NB4 (cell line): ENCODE measurements around the gene GAN.

Experiments used
- DNase-seq: peaks from one replicate; pipeline ENCODE4 v3.0.0; 2010; ENCODE audit warnings: low read depth
- H3K4me3 ChIP-seq: one replicate; pipeline ENCODE4 v1.5.1; 2011; ENCODE audit warnings: mild to moderate bottlenecking, low read depth, low read length, moderate library complexity
- CTCF ChIP-seq: IDR thresholded peaks from one replicate; pipeline ENCODE4 v1.5.1; 2012; ENCODE audit warnings: low read depth, low read length
- MAX ChIP-seq: IDR thresholded peaks from 2 replicates; pipeline ENCODE4 v1.6.1; 2011; ENCODE audit warnings: low read depth, low read length
- MYC ChIP-seq: IDR thresholded peaks from 2 replicates; pipeline ENCODE4 v1.6.1; 2011; ENCODE audit warnings: low read depth, low read length
- POLR2A ChIP-seq: IDR thresholded peaks from 2 replicates; pipeline ENCODE4 v1.6.1; 2011; ENCODE audit warnings: mild to moderate bottlenecking; ENCODE audit not compliant: insufficient read length; ENCODE audit errors: extremely low read depth

Gene GAN

GRCh38 chr16:81280393-81280792 is 34.4 kb upstream of the GAN start:
- no peak for TF ChIP-seq POLR2A
- no peak for TF ChIP-seq MAX
- no peak for TF ChIP-seq MYC
- TF ChIP-seq CTCF: no peak
- DNase-seq: no peak
- no peak overlapping the region for H3K4me3 ChIP-seq

GRCh38 chr16:81283044-81283443 is 31.7 kb upstream of the GAN start:
- DNase-seq: no peak
- no peak overlapping the region for H3K4me3 ChIP-seq
- no peak for TF ChIP-seq POLR2A

GRCh38 chr16:81284995-81285600 is 29.7 kb upstream of the GAN start:
- TF ChIP-seq MYC: no peak
- no peak for TF ChIP-seq POLR2A
- no peak for TF ChIP-seq MAX
- TF ChIP-seq CTCF: no peak
- H3K4me3 ChIP-seq: no peak overlapping the region
- no peak for DNase-seq

GRCh38 chr16:81286190-81286589 is 28.6 kb upstream of the GAN start:
- DNase-seq: no peak
- no peak for TF ChIP-seq CTCF
- no peak for TF ChIP-seq POLR2A
- no peak for TF ChIP-seq MYC
- TF ChIP-seq MAX: no peak
- no peak overlapping the region for H3K4me3 ChIP-seq

GRCh38 chr16:81291117-81291516 is 23.6 kb upstream of the GAN start:
- TF ChIP-seq MAX (no peak), POLR2A (no peak), CTCF (no peak), MYC (no peak)
- DNase-seq: no peak
- H3K4me3 ChIP-seq: no peak overlapping the region

- H3K4me3 ChIP-seq: no peak overlapping the region
- no peak for TF ChIP-seq MYC
- no peak for TF ChIP-seq POLR2A
- TF ChIP-seq CTCF: no peak
- no peak for TF ChIP-seq MAX
- no peak for DNase-seq
Observed at GRCh38 chr16:81292936-81293335, 21.8 kb upstream of the GAN start.
